Iris pigment epithelial cell (primary cell): Measurements from ENCODE around the gene IFI44L.

Experiments used
- DNase-seq: peaks from one replicate; pipeline ENCODE4 v3.0.0-alpha.2; 2011; ENCODE audit warnings: low read depth

The IFI44L gene

DNA sequence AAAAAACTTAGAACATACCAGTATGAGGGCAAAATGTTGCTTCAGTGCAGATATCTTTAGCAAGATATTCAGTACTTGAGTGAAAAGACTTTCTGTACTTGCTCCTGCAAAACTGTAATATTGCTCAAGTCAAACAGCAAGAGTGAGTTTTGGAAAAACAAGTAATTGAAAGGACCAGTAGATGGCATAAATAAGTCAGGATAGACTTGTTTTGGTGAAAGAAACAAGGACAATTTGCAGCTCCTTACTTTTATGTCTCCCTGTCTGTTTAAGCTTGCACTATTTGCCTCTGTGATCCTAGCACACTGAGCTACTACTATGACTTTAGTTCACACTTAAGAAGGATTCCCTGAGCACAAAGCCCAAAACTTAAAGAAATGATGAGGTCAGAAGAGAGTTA lies 68.4 kb downstream of the IFI44L start:
- DNase-seq, result peak; percentile 66

GRCh38 chr1:78690516-78690915 lies 70.3 kb downstream of the IFI44L start:
- DNase-seq, result no peak

DNA sequence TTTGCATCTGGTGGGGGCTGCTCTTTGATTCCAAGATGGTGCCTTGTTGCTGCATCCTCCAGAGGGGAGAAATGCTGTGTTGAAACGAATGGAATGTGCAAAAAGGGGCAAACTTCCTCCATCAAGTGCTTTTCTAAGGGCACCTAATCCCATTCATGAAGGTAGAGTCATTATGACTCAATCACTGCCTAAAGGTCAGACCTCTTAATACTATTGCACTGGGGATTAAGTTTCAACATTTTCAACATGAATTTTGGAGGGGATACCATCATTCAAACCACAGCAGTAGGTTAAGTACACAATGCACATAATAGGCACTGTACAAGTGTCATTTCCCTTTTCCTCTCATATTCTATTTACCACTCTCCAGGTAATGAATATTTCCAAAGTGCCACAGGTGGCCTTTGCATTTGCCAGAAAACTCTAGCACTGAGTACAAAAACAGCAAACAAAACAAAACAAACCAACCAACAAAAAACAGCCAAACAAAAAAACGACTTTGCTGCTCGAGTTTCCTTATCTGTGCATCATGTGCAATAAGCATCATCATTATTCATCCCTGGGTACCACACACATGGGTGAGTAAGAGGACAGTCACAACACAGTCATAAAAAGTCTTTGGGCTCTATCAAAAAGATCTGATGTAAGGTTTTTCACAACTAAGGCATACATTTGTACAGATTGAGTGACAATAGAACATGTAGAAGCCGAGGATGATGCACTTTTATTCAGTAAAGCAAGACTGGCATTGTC lies 71.9 kb downstream of the IFI44L start:
- peak; percentile 11 for DNase-seq
